Esophagus muscularis mucosa (tissue), 4 donors: ENCODE measurements around the gene CALHM2. TPM values are rescaled to one million over a fixed set of nuclear protein-coding genes. Genes with fewer than 3 reads are reported as not detected.
A peak's percentile ranks its signal among the peaks of the same experiment; 100 is the strongest.

ENCODE experiments used
- DNase-seq: peaks from one replicate; pipeline ENCODE4 v3.0.0-alpha.2; 2017; ENCODE audit errors: extremely low spot score
- H3K27ac ChIP-seq, 4 donors: fragments of 200-600 bp; sonication (generic); replicated peaks in 1 of 4; 1 replicate in 3 of 4; 2 replicates in 1 of 4; pipeline ENCODE4 v1.5.1; 2016 to 2019; ENCODE audit warnings: mild to moderate bottlenecking in 1 of 4
- H3K27me3 ChIP-seq, 4 donors: fragments of 200-600 bp; sonication (generic); one replicate each; pipeline versions ENCODE4 v1.5.1 to v1.6.0; 2016 to 2019
- H3K36me3 ChIP-seq, 4 donors: fragments of 200-600 bp; sonication (generic); one replicate each; pipeline ENCODE4 v1.5.1; 2016 to 2019
- H3K4me1 ChIP-seq, 4 donors: fragments of 200-600 bp; sonication (generic); one replicate each; pipeline ENCODE4 v1.5.1; 2016 to 2019
- H3K4me3 ChIP-seq, 4 donors: fragments of 200-600 bp; sonication (generic); 1 replicate in 2 of 4; 2 replicates in 2 of 4; pipeline ENCODE4 v1.5.1; 2016 to 2019; ENCODE audit warnings: mild to moderate bottlenecking in 4 of 4, moderate library complexity in 1 of 4
- H3K9me3 ChIP-seq, 4 donors: fragments of 200-600 bp; sonication (generic); 1 replicate in 3 of 4; 2 replicates in 1 of 4; pipeline ENCODE4 v1.5.1; 2016 to 2019
- CTCF ChIP-seq, 3 experiments: fragments of 200-600 bp in 2 of 3; fragments of 450-650 bp in 1 of 3; sonication (generic) in 2 of 3; IDR thresholded peaks; one replicate each; pipeline ENCODE4 v1.5.1; 2017 to 2019; ENCODE audit warnings: antibody characterized with exemption in 3 of 3, mild to moderate bottlenecking in 2 of 3, moderate library complexity in 1 of 3
- EP300 ChIP-seq: sonication (generic); formaldehyde crosslinking; IDR thresholded peaks from one replicate; pipeline ENCODE4 v1.6.1; 2017; ENCODE audit warnings: antibody characterized with exemption
- POLR2A ChIP-seq: fragments of 450-650 bp; IDR thresholded peaks from one replicate; pipeline ENCODE4 v1.6.1; 2017; ENCODE audit warnings: antibody characterized with exemption, moderate library complexity, mild to moderate bottlenecking, low read depth
- POLR2AphosphoS5 ChIP-seq, 2 donors: sonication (generic); formaldehyde crosslinking; IDR thresholded peaks; one replicate each; pipeline ENCODE4 v1.6.1; 2017; ENCODE audit warnings: antibody characterized with exemption in 2 of 2
- WGBS: methylation state at CpG from one replicate; pipeline ENCODE4 v1.1.5; 2018; 5-methylcytosine and 5-hydroxymethylcytosine counted together
- intact Hi-C: fragments of 100-400 bp; cut with DNase I; formaldehyde crosslinking; loops from one replicate; pipeline ENCODE4 v1.15.1; 2023
- total RNA-seq, 4 donors: library from RNA; depleted of rRNA; stranded (reverse); fragments of >200 nt; gene quantifications; one replicate each; pipeline versions ENCODE4 v1.1.0 to v1.2.1, GENCODE V29; 2016

Gene CALHM2
- total RNA-seq, 4 donors from 2014 or later, result 44.4 to 69.9 (median 62.8) TPM

GRCh38 chr10:103433858-103434257 is 18.3 kb downstream of the CALHM2 start:
- peaks cover 0 to 7% (median 3%) of the 10 kb centered on the region in 4 donors for H3K4me1 ChIP-seq
- H3K36me3 ChIP-seq, result peaks cover 22 to 95% (median 82%) of the 10 kb centered on the region in 4 donors
- TF ChIP-seq POLR2AphosphoS5 (IDR thresholded peaks at IDR 0.05) (no peak), EP300 (no peak), CTCF (IDR thresholded peaks at IDR 0.05) (no peak), POLR2A (no peak)
- no peaks in the 10 kb centered on the region for H3K9me3 ChIP-seq
- no peak overlapping the region for H3K27ac ChIP-seq
- no peak overlapping the region for H3K4me3 ChIP-seq
- no peaks in the 10 kb centered on the region for H3K27me3 ChIP-seq
- 87% methylated on average over 2 of the region's 2 CpGs for WGBS
- DNase-seq, result no peak
- intact Hi-C loops, result no loop called here

GRCh38 chr10:103431902-103432301 is 20.3 kb downstream of the CALHM2 start:
- no peak for TF ChIP-seq CTCF (IDR thresholded peaks at IDR 0.05)
- TF ChIP-seq EP300, result no peak
- no peak for TF ChIP-seq POLR2A
- TF ChIP-seq POLR2AphosphoS5 (IDR thresholded peaks at IDR 0.05), result no peak
- H3K4me1 ChIP-seq, result peaks cover 0 to 7% (median 3%) of the 10 kb centered on the region in 4 donors
- no peak for DNase-seq
- H3K27me3 ChIP-seq, result no peaks in the 10 kb centered on the region
- peaks cover 17 to 95% (median 79%) of the 10 kb centered on the region in 4 donors for H3K36me3 ChIP-seq
- H3K27ac ChIP-seq, result peak overlapping the region in 1 of 4 donors; percentile 5
- 72% methylated on average over 8 of the region's 8 CpGs for WGBS
- intact Hi-C loops, result no loop called here
- H3K9me3 ChIP-seq, result no peaks in the 10 kb centered on the region
- H3K4me3 ChIP-seq, result no peak overlapping the region

- intact Hi-C loops, result no loop called here
- no peaks in the 10 kb centered on the region for H3K9me3 ChIP-seq
- H3K27ac ChIP-seq, result no peak overlapping the region
- no peak overlapping the region for H3K4me3 ChIP-seq
- DNase-seq, result no peak
- H3K36me3 ChIP-seq, result peaks cover 25 to 94% (median 79%) of the 10 kb centered on the region in 4 donors
- WGBS, result 89% methylated on average over 5 of the region's 5 CpGs
- H3K27me3 ChIP-seq, result no peaks in the 10 kb centered on the region
- H3K4me1 ChIP-seq, result peaks cover 0 to 7% (median 3%) of the 10 kb centered on the region in 4 donors
- no peak for TF ChIP-seq POLR2A
- TF ChIP-seq EP300, result no peak
- TF ChIP-seq POLR2AphosphoS5 (IDR thresholded peaks at IDR 0.05), result no peak
- no peak for TF ChIP-seq CTCF (IDR thresholded peaks at IDR 0.05)
These were observed 22.5 kb downstream of the CALHM2 start for GRCh38 chr10:103429647-103430046.

GRCh38 chr10:103428989-103429643 is 23.1 kb downstream of the CALHM2 start:
- Histone ChIP-seq H3K36me3 (peaks cover 30 to 94% (median 79%) of the 10 kb centered on the region in 4 donors), H3K4me3 (no peak overlapping the region), H3K9me3 (no peaks in the 10 kb centered on the region), H3K27ac (no peak overlapping the region), H3K27me3 (no peaks in the 10 kb centered on the region), H3K4me1 (peaks cover 0 to 7% (median 3%) of the 10 kb centered on the region in 4 donors)
- 58% methylated on average over 5 of the region's 5 CpGs for WGBS
- TF ChIP-seq CTCF (IDR thresholded peaks at IDR 0.05) (no peak), POLR2A (no peak), EP300 (no peak), POLR2AphosphoS5 (IDR thresholded peaks at IDR 0.05) (no peak)
- intact Hi-C loops, result no loop called here
- DNase-seq, result no peak
